ENCODE data around the gene CNRIP1. TPM values are rescaled to one million over a fixed set of nuclear protein-coding genes. Genes with fewer than 3 reads are reported as not detected.

The CNRIP1 gene
- polyA plus RNA-seq, 1 donor (not counting 4 experiments of a cell fraction or from before 2014, with no cell fraction given): 0.04 TPM

- peaks cover 3% of the 10 kb centered on the region for H3K4me1 ChIP-seq (ENCODE audit: control insufficient read depth, extremely low read depth, insufficient read depth, low read length)
- H4K20me1 ChIP-seq (ENCODE audit: control insufficient read depth, extremely low read depth, insufficient read depth, low read length): no peaks in the 10 kb centered on the region
- no peak overlapping the region for H3K4me3 ChIP-seq (ENCODE audit: control insufficient read depth in 2 of 3, extremely low read depth in 1 of 3, insufficient read depth in 2 of 3, low read depth in 1 of 3, low read length in 3 of 3)
- no peaks in the 10 kb centered on the region for H3K9me1 ChIP-seq (ENCODE audit: control insufficient read depth, extremely low read depth, insufficient read depth, low read length)
- DNase-seq (ENCODE audit: low read depth, low spot score): no peak
- H3K79me2 ChIP-seq (ENCODE audit: control insufficient read depth, insufficient read depth, low read length): no peaks in the 10 kb centered on the region
- no peak for TF ChIP-seq EZH2 (IDR thresholded peaks at IDR 0.05; ENCODE audit: low read length)
- no peak for TF ChIP-seq CTCF (optimal IDR thresholded peaks at IDR 0.05 in 1 of 3, IDR thresholded peaks at IDR 0.05 in 1 of 3, conservative IDR thresholded peaks at IDR 0.05 in 1 of 3; ENCODE audit: extremely low read depth in 1 of 3, insufficient read depth in 2 of 3, low read length in 3 of 3)
- no peaks in the 10 kb centered on the region for H3K9me3 ChIP-seq (ENCODE audit: control insufficient read depth, low read depth, low read length)
- no peak for FAIRE-seq
- no peak overlapping the region for H3K9ac ChIP-seq (ENCODE audit: control insufficient read depth, extremely low read depth, insufficient read depth, low read length)
- dilution Hi-C loops (cut with MboI; ENCODE audit: extremely low pct_ligation_motif_present, low sequenced_read_pairs): no loop called here
- H3K27me3 ChIP-seq (ENCODE audit: control insufficient read depth, extremely low read depth, insufficient read depth, low read length): no peaks in the 10 kb centered on the region
- no peaks in the 10 kb centered on the region for H3K36me3 ChIP-seq (ENCODE audit: control insufficient read depth in 2 of 2, extremely low read depth in 1 of 2, insufficient read depth in 2 of 2, low read length in 2 of 2)
- H3K4me2 ChIP-seq (ENCODE audit: control insufficient read depth, extremely low read depth, insufficient read depth, low read depth, low read length): no peak overlapping the region
- no peak overlapping the region for H3K27ac ChIP-seq (ENCODE audit: control insufficient read depth, insufficient read depth, low read length)
- H2AFZ ChIP-seq (ENCODE audit: control insufficient read depth, low read length): no peak overlapping the region
Observed at GRCh38 chr2:68280796-68281195, 39.0 kb downstream of the CNRIP1 start.

GRCh38 chr2:68280348-68280747 lies 39.4 kb downstream of the CNRIP1 start:
- H3K27me3 ChIP-seq (ENCODE audit: control insufficient read depth, extremely low read depth, insufficient read depth, low read length): no peaks in the 10 kb centered on the region
- DNase-seq (ENCODE audit: low read depth, low spot score): no peak
- no peak overlapping the region for H2AFZ ChIP-seq (ENCODE audit: control insufficient read depth, low read length)
- no peak overlapping the region for H3K9ac ChIP-seq (ENCODE audit: control insufficient read depth, extremely low read depth, insufficient read depth, low read length)
- no peaks in the 10 kb centered on the region for H3K36me3 ChIP-seq (ENCODE audit: control insufficient read depth in 2 of 2, extremely low read depth in 1 of 2, insufficient read depth in 2 of 2, low read length in 2 of 2)
- H3K4me3 ChIP-seq (ENCODE audit: control insufficient read depth in 2 of 3, extremely low read depth in 1 of 3, insufficient read depth in 2 of 3, low read depth in 1 of 3, low read length in 3 of 3): no peak overlapping the region
- no peak for FAIRE-seq
- no peaks in the 10 kb centered on the region for H3K79me2 ChIP-seq (ENCODE audit: control insufficient read depth, insufficient read depth, low read length)
- no peak overlapping the region for H3K4me2 ChIP-seq (ENCODE audit: control insufficient read depth, extremely low read depth, insufficient read depth, low read depth, low read length)
- peaks cover 3% of the 10 kb centered on the region for H3K4me1 ChIP-seq (ENCODE audit: control insufficient read depth, extremely low read depth, insufficient read depth, low read length)
- no peaks in the 10 kb centered on the region for H3K9me3 ChIP-seq (ENCODE audit: control insufficient read depth, low read depth, low read length)
- dilution Hi-C loops (cut with MboI; ENCODE audit: extremely low pct_ligation_motif_present, low sequenced_read_pairs): no loop called here
- no peaks in the 10 kb centered on the region for H3K9me1 ChIP-seq (ENCODE audit: control insufficient read depth, extremely low read depth, insufficient read depth, low read length)
- no peaks in the 10 kb centered on the region for H4K20me1 ChIP-seq (ENCODE audit: control insufficient read depth, extremely low read depth, insufficient read depth, low read length)
- H3K27ac ChIP-seq (ENCODE audit: control insufficient read depth, insufficient read depth, low read length): no peak overlapping the region
- no peak for TF ChIP-seq EZH2 (IDR thresholded peaks at IDR 0.05; ENCODE audit: low read length)
- no peak for TF ChIP-seq CTCF (optimal IDR thresholded peaks at IDR 0.05 in 1 of 3, IDR thresholded peaks at IDR 0.05 in 1 of 3, conservative IDR thresholded peaks at IDR 0.05 in 1 of 3; ENCODE audit: extremely low read depth in 1 of 3, insufficient read depth in 2 of 3, low read length in 3 of 3)
